Left ventricle myocardium inferior (tissue), 1 donor: Measurements from ENCODE around the gene RIPK4. TPM values are rescaled to one million over a fixed set of nuclear protein-coding genes. Genes with fewer than 3 reads are reported as not detected.

Source experiments
- DNase-seq: peaks from one replicate; pipeline ENCODE4 v3.0.0-alpha.2; 2020
- H3K27ac ChIP-seq: fragments of 200-600 bp; replicated peaks from 2 replicates; pipeline ENCODE4 v1.8.0; 2021
- H3K27me3 ChIP-seq: fragments of 200-600 bp; 2 replicates; pipeline ENCODE4 v1.8.0; 2021; ENCODE audit warnings: low read depth
- H3K36me3 ChIP-seq: fragments of 200-600 bp; 2 replicates; pipeline ENCODE4 v1.8.0; 2021
- H3K4me1 ChIP-seq: fragments of 200-600 bp; 2 replicates; pipeline ENCODE4 v1.8.0; 2021
- H3K4me3 ChIP-seq: fragments of 200-600 bp; 2 replicates; pipeline ENCODE4 v1.8.0; 2021; ENCODE audit warnings: mild to moderate bottlenecking, moderate library complexity
- H3K9me3 ChIP-seq: fragments of 200-600 bp; replicated peaks from 2 replicates; pipeline ENCODE4 v1.8.0; 2021
- intact Hi-C: fragments of 100-400 bp; cut with micrococcal nuclease; formaldehyde crosslinking; loops from one replicate; pipeline ENCODE4 v1.11.0; 2022
- total RNA-seq: library from RNA; stranded (reverse); fragmentation: NEBNext Ultra II Directional; extraction: Animal tissue kit (Norgen Biotek cat#: 25700); gene quantifications from one replicate; pipeline ENCODE4 v1.2.1, GENCODE V29; 2021
- TF ChIP-seq, protein P1 (sequence below): fragments of 200-600 bp; IDR thresholded peaks from 2 replicates; pipeline ENCODE4 v1.8.0; 2021; ENCODE audit warnings: antibody characterized with exemption, mild to moderate bottlenecking, borderline replicate concordance
- donor health status: DM: no; HTN: yes; CAD: no; lungs with severe emphysema.

RIPK4 gene
- total RNA-seq, 1 donor from 2014 or later: 0.11 TPM

DNA sequence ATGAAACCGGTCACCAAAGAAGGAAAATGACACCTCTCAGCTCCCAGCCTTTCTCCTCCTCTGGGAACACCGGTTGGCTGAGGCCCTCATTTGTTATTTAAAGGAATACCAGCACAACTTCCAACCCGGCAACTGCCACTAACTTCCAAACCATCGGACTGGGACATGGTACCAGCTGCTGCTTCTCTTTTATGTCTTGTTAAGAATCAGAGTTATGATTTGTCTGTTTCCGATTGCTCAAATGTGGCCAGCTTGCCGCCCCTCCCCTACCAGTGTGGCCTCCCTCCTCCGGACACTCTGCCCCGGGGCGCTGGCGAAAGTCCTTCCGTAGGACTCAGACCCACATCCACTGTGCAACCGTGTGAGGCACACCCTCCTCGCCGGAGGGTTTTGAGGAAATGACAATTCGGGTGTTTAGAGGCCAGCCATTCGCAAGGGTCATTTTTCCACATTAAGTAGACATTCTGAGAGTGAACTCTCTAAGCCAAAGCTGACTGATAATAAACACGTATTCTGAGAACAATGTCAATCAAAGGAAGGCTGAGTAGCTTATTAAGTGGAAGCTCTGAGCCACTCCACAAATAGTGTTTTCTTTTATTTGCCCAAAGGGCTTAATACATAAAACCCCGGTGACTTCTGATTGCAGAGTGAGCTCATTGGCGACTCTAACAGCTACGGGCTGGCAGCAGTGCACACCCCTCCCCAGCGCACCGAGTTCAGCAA, 5.5 kb downstream of the RIPK4 start:
- H3K4me3 ChIP-seq: peak overlapping the region; percentile 57
- peaks cover 87% of the 10 kb centered on the region for H3K27me3 ChIP-seq
- intact Hi-C loops: no loop called here
- H3K9me3 ChIP-seq: no peaks in the 10 kb centered on the region
- TF ChIP-seq, protein P1, sequence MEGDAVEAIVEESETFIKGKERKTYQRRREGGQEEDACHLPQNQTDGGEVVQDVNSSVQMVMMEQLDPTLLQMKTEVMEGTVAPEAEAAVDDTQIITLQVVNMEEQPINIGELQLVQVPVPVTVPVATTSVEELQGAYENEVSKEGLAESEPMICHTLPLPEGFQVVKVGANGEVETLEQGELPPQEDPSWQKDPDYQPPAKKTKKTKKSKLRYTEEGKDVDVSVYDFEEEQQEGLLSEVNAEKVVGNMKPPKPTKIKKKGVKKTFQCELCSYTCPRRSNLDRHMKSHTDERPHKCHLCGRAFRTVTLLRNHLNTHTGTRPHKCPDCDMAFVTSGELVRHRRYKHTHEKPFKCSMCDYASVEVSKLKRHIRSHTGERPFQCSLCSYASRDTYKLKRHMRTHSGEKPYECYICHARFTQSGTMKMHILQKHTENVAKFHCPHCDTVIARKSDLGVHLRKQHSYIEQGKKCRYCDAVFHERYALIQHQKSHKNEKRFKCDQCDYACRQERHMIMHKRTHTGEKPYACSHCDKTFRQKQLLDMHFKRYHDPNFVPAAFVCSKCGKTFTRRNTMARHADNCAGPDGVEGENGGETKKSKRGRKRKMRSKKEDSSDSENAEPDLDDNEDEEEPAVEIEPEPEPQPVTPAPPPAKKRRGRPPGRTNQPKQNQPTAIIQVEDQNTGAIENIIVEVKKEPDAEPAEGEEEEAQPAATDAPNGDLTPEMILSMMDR: no peak
- H3K36me3 ChIP-seq: no peaks in the 10 kb centered on the region
- DNase-seq: peak; percentile 54
- peaks cover 18% of the 10 kb centered on the region for H3K4me1 ChIP-seq
- no peak overlapping the region for H3K27ac ChIP-seq

DNA sequence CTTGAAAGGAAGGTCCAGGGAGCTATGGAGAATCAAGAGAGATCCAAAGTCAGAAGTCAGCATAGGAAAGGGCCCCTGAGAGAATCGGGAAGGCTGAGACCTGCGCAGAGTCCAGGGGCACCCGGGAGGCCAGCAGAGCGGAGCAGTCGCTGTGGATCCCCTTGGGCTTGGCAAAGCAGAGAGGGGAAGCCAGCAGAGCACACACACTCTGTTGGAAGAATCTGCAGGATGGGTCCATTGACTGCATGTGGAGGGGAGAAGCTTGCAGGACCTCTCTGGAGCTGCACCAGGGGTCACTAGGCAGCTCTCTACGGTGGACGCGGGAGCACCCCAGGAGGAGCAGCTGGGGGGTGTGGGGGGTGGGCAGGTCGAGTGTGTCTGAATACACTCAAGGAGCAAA, 6.4 kb downstream of the RIPK4 start:
- no peaks in the 10 kb centered on the region for H3K9me3 ChIP-seq
- peaks cover 17% of the 10 kb centered on the region for H3K4me1 ChIP-seq
- no peak overlapping the region for H3K4me3 ChIP-seq
- H3K27ac ChIP-seq: no peak overlapping the region
- DNase-seq: no peak
- H3K27me3 ChIP-seq: peaks cover 87% of the 10 kb centered on the region
- TF ChIP-seq, protein P1: no peak
- intact Hi-C loops: no loop called here
- no peaks in the 10 kb centered on the region for H3K36me3 ChIP-seq

DNA sequence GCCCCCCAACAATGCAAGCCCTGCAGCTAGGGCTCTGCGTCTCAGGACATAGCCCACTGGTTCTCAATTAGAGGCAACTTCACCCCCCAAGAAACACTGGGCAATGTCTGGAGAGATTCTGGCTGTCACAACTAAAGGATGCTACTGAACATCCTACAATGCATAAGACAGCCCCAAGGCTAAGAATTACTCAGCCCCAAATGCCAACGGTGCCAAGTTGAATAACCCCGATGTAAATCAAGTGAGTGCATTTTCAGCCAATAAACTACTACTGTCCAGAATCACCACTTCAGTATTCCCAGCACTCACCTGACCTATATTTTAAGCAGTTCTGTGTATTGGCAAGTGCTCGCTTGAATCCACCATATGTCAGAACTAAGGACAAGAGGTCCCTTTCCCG, 6.9 kb downstream of the RIPK4 start:
- H3K27me3 ChIP-seq: peaks cover 87% of the 10 kb centered on the region
- DNase-seq: no peak
- intact Hi-C loops: no loop called here

DNA sequence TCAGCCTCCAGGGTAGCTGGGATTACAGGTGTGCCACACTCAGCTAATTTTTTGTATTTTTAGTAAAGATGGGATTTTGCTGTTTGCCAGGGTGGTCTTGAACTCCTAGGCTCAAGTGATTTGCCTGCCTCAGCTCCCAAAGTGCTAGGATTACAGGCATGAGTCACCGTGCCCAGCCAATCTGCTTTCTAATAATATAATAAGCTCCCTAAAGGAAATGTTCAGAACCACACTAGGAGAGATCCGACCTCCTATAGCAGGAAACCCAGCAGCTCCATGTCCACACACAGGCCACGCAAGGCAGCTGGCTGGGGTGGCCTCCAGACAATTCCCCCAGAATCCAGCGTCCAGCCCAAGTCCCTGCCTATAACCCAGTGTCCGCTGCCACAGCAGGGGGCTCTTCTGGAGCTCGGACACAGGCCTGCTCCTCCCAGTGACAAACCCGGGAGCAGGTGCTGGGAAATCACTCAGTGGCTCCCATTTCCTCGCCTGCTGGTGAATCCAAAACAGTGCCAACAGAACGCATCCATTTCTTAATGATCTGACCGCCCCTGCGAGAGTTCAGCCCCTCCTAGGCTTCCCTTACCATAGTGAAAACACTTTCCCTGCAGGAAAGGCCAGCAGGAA, 7.5 kb downstream of the RIPK4 start:
- Histone ChIP-seq H3K4me3 (no peak overlapping the region), H3K4me1 (peaks cover 17% of the 10 kb centered on the region), H3K36me3 (no peaks in the 10 kb centered on the region), H3K27ac (no peak overlapping the region), H3K9me3 (no peaks in the 10 kb centered on the region), H3K27me3 (peaks cover 84% of the 10 kb centered on the region)
- TF ChIP-seq, protein P1: no peak
- no peak for DNase-seq
- intact Hi-C loops: no loop called here

More for the DNA sequence above, 6.9 kb downstream of the RIPK4 start:
- H3K27ac ChIP-seq: no peak overlapping the region
- peaks cover 17% of the 10 kb centered on the region for H3K4me1 ChIP-seq
- no peaks in the 10 kb centered on the region for H3K9me3 ChIP-seq
- TF ChIP-seq, protein P1: no peak
- no peaks in the 10 kb centered on the region for H3K36me3 ChIP-seq
- H3K4me3 ChIP-seq: no peak overlapping the region

DNA sequence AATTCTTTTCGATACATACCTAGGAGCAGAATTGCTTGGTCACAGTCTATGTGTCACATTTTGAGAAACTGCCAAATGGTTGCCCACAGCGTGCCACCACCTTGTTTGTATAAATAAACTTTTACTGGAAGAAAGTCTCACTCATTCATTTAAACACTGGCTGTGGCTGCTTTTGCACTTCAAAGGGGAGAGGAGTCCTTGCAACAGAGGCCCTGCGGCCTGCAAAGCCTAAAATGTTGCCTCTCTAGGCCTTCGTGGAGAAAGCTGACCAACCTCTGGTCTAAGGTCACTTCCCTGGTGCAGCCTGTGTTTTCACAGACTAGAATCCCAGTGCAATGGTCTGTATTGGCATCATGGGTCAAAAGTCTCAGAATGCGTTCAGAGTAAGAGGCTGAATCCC, 8.3 kb downstream of the RIPK4 start:
- Histone ChIP-seq H3K4me3 (no peak overlapping the region), H3K4me1 (peaks cover 17% of the 10 kb centered on the region), H3K27ac (no peak overlapping the region), H3K9me3 (no peaks in the 10 kb centered on the region), H3K36me3 (no peaks in the 10 kb centered on the region), H3K27me3 (peaks cover 76% of the 10 kb centered on the region)
- DNase-seq: no peak
- intact Hi-C loops: no loop called here
- TF ChIP-seq, protein P1: no peak
